ENCODE data around the gene CCDC122.

- no peak for TF ChIP-seq EZH2 (IDR thresholded peaks at IDR 0.05; ENCODE audit: insufficient read depth, poor library complexity, severe bottlenecking)
- no peak for TF ChIP-seq EZH2phosphoT487 (IDR thresholded peaks at IDR 0.05; ENCODE audit: insufficient read depth, low read depth)
These were observed 26.0 kb upstream of the CCDC122 start for GRCh38 chr13:43905435-43906031.
